DMS53 treated with DMSO at 0.1 percent for 48 hours (cell line): ENCODE data around the gene PUSL1.

ENCODE experiments used
- DNase-seq: peaks from one replicate; lab custom pipeline; 2025; ENCODE audit not compliant: unreplicated experiment; lab: John Stamatoyannopoulos, UW

The PUSL1 gene

GRCh38 chr1:1279028-1279427 is 29.4 kb upstream of the PUSL1 start:
- DNase-seq = no peak

- DNase-seq = no peak
Observed at GRCh38 chr1:1280782-1281481, 27.5 kb upstream of the PUSL1 start.

DNA sequence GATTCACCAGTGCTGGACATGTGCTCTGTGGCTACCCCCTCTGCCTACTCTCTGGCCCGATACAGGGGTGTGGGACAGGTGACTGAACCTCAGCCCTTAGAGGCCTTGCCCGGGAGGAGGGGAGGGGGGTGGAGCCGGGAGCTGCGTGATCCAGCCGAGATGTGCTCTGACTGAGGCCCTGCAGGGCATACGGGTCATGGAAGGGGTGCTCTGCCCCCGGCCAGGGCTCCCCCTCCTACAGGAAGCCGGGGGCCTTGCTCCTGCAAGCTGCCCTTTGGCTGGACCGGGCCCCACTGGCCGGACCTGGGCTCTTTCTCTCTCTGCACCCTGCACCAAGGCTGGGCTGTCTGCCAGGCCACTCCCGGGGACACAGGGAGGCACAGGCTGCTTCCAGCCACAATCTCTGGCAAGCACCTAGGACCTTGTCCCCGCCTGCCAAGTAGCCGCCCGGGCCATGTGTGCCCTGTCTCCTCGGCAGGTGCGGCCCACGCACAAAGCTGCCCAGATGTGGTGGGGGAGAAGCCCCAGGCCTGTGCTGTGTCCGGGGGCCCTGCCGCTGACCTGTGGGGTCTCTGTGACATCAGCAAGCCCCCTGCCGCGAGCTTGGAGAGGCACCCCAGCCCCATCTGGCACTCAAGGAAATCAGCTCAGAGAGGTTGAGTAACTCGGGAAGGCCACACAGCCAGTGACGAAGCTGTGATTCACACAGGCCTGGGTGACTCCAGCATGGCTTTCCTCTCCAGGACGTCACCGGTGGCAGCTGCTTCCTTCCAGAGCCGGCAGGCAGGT is 26.7 kb upstream of the PUSL1 start:
- DNase-seq = peak; percentile 58

GRCh38 chr1:1282998-1283397 is 25.4 kb upstream of the PUSL1 start:
- no peak for DNase-seq

DNA sequence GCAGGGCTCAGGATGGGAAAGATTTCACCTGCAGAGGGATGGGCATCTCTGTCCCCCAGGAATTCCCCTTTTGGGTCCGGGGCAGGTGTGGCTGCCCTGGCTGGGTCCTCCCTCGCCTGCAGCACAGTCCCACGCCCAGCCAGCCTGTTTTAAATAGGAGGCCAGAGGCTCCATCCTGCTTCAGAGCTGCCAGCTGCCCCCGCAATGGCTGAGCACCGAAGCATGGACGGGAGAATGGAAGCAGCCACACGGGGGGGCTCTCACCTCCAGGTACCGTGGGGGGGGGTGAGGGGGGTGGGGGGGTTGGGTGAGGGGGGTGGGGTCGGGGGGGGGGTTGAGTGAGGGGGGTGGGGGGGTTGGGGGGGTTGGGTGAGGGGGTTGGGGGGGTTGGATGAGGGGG is 24.6 kb upstream of the PUSL1 start:
- no peak for DNase-seq

DNA sequence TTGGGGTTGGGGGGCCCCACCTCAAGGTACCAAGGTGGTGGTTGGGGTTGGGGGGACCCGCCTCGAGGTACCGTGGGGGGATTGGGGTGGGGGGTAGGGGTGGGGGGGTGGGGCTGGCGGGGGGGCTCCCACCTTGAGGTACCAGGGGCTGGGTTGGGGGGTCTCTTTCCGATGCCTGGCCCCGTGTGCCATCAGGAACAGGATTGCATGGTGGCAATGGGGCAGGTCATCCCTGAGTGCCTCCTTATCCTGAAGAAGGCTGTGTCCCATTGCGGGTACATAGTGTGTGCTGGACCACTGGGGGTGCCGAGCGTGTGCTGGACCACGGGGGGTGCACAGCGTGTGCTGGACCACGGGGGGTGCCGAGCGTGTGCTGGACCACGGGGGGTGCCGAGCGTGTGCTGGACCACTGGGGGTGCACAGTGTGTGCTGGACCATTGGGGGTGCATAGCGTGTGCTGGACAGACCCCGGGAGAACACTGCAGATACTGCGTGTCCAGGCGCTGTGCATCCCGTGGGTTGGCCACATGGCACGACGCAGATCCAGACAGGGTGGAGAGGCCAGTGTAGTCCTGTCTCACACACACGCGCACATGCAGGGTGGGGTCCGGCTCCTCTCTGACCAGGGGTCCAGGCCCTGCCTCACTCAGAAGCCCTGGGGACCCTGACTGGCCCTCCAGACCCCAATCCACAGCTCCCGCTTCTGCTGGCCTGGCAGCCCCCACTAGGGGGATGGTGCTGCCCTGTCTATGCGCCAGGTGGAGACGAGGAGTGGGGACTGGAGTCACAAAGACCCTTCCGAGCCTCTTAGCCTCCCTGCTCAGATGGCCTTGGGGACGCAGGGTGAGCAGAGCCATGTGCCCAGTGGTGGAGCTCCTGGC is 23.9 kb upstream of the PUSL1 start:
- no peak for DNase-seq

DNA sequence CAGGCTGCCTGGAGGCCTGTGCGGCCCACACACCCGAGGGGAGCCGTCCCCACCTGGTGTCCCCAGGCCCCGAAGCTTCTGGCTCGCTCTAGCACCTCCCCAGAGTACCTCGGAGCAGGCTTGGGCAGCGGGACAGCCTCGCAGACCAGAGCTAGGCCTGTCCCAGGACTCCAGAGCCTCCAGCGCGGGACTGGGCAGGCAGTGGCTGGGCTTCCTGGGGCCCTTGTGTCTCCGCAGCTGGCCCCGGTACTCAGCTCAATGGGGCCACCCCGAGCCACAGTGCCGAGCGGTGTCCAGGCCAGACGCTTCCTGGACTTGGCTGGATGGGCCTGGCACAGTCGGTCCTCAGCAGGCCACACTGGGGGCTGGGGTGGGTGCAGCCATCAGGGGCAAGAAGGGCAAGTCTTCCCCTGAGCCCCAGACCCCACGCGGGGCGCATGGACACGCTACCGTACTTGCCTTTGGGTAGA is 23.3 kb upstream of the PUSL1 start:
- no peak for DNase-seq

DNA sequence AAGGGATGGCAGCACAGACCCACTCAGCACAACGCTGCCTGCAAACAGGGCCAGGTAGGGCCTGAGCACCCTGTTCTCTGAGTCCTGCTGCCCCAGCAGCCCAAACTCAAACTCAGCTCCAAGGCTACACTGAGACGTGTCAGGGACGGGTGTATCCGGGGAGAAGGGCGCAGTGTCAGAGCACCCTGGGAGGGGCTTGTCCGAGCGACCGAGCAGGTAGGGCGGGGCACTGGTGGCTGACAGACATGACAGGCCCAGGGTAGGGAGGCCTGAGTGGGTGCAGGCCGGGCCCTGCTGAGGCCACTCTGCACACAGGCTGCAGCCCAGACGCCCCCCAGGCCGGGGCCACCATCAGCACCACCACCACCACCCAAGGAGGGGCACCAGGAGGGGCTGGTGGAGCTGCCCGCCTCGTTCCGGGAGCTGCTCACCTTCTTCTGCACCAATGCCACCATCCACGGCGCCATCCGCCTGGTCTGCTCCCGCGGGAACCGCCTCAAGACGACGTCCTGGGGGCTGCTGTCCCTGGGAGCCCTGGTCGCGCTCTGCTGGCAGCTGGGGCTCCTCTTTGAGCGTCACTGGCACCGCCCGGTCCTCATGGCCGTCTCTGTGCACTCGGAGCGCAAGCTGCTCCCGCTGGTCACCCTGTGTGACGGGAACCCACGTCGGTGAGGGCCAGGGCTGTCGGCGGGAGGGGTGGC is 22.6 kb upstream of the PUSL1 start:
- no peak for DNase-seq

GRCh38 chr1:1286313-1287261 is 21.8 kb upstream of the PUSL1 start:
- DNase-seq = no peak

DNA sequence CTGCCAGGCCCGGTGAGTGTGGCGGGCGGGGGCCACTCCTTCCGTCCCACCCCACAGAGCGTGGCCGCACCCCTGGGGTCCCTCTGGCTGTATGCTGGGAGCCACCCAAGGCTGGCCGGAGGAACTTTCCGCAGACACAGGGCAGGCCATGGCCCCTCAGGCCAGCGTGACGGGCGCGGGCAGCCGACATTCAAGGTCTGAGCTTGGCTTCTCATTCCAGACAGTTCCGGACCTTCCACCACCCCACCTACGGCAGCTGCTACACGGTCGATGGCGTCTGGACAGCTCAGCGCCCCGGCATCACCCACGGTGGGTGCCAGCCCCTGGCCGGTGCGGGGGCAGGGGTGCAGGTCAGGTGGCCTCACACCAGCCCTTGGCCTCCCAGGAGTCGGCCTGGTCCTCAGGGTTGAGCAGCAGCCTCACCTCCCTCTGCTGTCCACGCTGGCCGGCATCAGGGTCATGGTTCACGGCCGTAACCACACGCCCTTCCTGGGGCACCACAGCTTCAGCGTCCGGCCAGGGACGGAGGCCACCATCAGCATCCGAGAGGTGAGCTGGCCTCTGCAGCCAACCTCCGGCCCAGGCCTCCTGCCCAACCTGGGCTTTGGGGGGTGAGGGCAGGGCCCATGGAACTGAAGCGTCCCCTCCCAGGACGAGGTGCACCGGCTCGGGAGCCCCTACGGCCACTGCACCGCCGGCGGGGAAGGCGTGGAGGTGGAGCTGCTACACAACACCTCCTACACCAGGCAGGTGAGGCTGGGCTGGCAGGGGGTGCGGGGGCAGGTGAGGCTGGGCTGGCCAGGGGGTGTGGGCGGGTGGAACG is 20.9 kb upstream of the PUSL1 start:
- DNase-seq = no peak

DNA sequence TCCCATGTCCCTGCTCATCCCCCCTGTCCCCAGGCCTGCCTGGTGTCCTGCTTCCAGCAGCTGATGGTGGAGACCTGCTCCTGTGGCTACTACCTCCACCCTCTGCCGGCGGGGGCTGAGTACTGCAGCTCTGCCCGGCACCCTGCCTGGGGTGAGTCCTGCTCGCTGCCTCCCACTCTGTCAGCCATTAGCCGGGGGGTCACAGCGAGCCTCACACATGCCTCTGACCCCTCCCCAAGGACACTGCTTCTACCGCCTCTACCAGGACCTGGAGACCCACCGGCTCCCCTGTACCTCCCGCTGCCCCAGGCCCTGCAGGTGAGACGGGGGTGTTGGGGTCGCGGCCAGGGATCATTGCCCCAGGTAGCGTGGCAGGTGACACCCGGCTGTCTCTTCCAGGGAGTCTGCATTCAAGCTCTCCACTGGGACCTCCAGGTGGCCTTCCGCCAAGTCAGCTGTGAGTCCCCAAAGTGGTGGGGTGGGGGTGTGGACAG is 18.1 kb upstream of the PUSL1 start:
- peak; percentile 45 for DNase-seq

GRCh38 chr1:1291023-1291528 is 17.3 kb upstream of the PUSL1 start:
- DNase-seq = no peak

DNA sequence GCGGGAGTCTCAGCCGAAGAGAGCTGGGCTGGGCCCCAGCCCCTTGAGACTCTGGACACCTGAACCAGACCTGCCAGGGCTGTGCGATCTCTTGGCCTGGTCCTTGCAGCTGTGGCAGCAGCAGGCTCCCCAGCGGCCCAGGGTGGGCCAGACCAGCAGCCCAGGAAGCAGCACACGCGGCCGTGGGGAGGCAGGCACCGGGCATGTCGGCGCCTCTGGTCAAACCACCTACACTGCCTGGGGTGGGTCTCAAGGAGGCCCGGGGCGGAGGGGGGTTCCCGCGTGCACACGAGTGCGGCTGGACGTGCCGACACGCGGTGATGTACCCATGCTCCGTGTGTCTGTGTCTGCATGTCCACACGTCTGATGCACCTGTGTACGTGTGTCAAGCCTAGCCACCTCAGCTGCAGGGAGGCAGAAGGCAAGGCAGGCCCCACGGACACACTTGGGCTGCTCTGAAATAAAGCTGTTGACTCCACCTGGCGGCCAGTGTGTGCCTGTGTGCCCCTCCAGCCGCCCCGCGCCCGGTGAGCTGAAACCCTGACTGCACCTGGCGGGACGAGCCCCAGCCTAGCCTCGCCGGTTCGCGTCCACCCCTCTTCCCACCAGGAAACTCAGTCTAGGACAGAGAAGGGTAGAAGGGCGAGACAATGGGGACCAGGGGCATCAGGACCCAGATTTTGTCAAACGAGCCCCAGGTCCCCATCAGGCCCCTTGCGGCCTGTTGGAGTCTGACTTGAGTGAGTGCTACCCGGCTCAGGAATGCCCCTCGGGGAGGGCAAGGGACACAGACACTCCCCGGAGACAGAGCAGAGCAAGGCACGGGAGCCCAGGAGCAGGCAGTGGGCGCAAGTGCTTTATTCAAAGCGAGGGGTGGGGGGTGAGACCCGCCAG is 16.6 kb upstream of the PUSL1 start:
- DNase-seq = peak; percentile 83

DNA sequence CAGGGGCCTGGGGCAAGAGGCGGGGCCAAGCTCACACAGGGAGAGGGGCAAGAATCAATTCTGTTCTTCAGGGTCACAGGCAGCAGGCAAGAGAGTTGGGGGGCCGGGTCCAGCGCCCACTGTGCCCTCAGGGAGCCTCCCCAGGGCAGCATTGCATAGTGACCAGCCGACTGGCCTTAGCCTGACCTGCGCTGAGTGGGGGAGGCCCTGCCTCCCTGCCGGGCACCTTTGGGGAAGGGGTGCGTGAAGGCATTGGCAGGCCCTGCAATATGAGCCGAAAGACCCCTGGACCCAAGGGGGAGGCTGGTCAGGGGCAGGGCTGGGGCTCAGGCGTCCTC is 16.0 kb upstream of the PUSL1 start:
- no peak for DNase-seq

DNA sequence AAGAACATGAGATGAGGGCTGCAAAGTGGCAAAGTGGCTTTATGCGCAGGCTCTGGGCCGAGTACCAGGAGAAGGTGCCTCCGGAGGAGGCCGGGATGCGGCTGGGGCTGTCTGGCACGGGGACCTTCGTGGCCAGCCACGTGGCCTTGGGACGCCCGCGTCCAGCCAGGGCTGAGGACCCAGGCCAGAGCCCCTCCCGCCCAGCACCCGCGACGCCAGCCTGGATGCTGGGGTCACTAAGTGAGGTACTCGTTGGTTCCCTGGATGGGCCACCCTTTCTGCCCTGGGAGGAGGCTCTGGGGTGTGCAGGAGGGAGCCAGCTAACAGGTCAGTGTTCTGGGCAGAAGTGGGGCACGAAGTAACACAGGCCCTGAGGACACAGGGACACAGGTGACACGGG is 15.5 kb upstream of the PUSL1 start:
- DNase-seq = no peak

DNA sequence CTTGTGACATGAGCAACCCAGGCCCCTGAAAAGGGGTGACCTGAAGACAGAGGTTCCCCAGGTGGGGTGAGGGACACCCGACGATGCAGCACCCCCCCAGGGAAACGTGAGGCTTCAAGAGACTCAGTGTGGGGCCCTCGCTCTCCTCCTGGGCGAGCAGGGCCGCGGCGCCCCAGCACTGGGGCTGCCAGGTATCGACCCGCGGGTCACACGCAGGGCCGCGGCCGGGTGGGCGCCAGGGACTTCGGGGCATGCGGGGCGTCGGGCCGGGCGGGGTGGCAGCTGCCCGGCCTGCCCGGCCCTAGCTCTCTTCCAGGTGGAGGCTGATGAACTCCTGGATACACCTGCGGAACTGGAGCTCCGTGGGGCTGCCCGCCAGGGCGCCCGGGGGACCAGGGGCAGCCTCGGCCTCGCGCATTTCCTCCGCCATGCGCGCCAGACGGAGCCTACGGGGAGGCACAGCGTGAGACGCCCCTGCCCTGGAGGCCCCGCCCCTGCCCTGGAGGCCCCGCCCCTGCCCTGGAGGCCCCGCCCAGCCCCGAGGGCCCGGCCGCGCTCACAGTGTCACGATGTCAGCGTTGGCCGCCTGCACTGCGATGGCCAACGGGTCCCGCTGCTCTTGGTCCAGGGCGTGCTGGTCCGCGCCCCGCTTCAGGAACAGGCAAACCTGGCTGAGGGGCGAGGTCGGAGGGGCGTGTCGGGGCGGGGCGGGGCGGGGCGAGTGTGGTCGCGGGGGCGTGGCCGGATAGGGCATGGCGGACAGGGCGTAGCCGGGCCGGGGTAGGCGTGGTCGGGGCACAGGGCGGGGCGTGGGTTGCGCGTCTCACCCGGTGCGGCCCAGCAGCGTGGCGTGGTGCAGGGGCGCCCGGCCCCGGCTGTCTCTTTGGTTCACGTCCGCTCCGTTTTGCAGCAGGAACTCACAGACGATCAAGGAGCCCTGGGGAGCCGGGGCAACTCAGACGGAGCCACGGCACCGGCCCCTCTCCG is 14.8 kb upstream of the PUSL1 start:
- DNase-seq = no peak
